ENCODE results near the gene KCNJ6. TPM values are rescaled to one million over a fixed set of nuclear protein-coding genes. Genes with fewer than 3 reads are reported as not detected.
A peak's percentile ranks its signal among the peaks of the same experiment; 100 is the strongest.

Gene KCNJ6
- total RNA-seq, 1 experiment from 2014 or later: not detected

DNA sequence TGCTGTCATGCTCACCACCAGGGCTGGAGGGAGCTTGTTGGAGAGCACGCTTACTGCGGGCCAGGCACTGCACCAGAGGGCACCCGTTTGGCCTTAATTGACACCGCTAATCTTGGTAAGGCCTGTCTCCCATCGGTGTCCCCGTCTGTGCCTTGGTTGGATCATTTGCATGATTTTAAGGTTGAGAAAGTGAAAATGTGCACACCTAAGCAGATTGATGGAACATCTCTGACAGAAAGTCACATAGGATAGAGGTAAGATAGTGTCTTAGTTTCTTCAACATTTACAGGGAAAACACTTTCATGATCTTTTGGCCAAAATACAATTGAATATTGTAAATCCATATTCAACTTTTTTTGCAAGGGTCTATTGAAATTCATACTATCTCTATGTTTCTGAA, 255.5 kb downstream of the KCNJ6 start:
- no peaks in the 10 kb centered on the region for H3K36me3 Mint-ChIP-seq (ENCODE audit: insufficient read depth, unreplicated experiment)
- Histone ChIP-seq H3K4me3 (ENCODE audit: low read depth, low read length) (no peak overlapping the region), H3K27me3 (replicated peaks; ENCODE audit: control insufficient read depth, insufficient read depth, low read length) (no peaks in the 10 kb centered on the region), H3K4me1 (peaks cover 17% of the 10 kb centered on the region), H3K36me3 (ENCODE audit: control insufficient read depth, insufficient read depth, low read length) (no peaks in the 10 kb centered on the region), H3K9me3 (no peaks in the 10 kb centered on the region)
- intact Hi-C loops (cut with micrococcal nuclease; ENCODE audit: unreplicated experiment): no loop called here
- no TSS peak for BruUV-seq (replicated peaks)
- TF ChIP-seq, protein P1, sequence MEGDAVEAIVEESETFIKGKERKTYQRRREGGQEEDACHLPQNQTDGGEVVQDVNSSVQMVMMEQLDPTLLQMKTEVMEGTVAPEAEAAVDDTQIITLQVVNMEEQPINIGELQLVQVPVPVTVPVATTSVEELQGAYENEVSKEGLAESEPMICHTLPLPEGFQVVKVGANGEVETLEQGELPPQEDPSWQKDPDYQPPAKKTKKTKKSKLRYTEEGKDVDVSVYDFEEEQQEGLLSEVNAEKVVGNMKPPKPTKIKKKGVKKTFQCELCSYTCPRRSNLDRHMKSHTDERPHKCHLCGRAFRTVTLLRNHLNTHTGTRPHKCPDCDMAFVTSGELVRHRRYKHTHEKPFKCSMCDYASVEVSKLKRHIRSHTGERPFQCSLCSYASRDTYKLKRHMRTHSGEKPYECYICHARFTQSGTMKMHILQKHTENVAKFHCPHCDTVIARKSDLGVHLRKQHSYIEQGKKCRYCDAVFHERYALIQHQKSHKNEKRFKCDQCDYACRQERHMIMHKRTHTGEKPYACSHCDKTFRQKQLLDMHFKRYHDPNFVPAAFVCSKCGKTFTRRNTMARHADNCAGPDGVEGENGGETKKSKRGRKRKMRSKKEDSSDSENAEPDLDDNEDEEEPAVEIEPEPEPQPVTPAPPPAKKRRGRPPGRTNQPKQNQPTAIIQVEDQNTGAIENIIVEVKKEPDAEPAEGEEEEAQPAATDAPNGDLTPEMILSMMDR (IDR thresholded peaks at IDR 0.05; ENCODE audit: insufficient read depth in 1 of 2, low read depth in 1 of 2, low read length in 1 of 2, severe bottlenecking in 1 of 2, unreplicated experiment in 1 of 2): no peak
- H3K4me3 Mint-ChIP-seq (ENCODE audit: unreplicated experiment): no peak overlapping the region
- CTCF ChIA-PET: no interaction called here
- no peaks in the 10 kb centered on the region for H3K9me3 Mint-ChIP-seq (ENCODE audit: unreplicated experiment)
- no peaks in the 10 kb centered on the region for H3K27me3 Mint-ChIP-seq (ENCODE audit: insufficient read depth, unreplicated experiment)
- no peak for DNase-seq
- H3K27ac Mint-ChIP-seq (ENCODE audit: unreplicated experiment): no peak overlapping the region
- H3K4me1 Mint-ChIP-seq (ENCODE audit: low read depth, unreplicated experiment): peaks cover 13% of the 10 kb centered on the region
- POLR2A ChIA-PET: no interaction called here

DNA sequence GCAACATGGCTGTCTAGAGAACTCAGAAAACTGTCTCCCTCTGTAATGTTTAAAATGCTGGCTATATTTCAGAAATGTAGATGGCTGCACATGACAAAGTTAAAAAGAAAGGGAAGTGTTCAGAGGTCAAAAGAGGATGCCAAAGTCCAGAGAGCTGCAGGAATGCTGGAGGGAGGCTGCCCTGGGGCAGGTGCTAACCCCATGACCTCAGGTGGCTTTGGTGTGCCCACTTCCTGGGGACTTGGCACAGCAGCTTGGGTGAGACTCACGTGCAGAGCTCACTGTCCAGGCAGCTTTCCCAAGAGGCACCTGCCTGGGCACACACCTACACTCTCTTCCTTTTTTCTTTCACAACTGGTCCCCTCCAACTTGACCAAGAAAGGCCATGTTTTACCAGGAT, 256.4 kb downstream of the KCNJ6 start:
- ChIA-PET POLR2A (no interaction called here), CTCF (no interaction called here)
- peak in 1 of 2 experiments; percentile 18 for DNase-seq
- Mint-ChIP-seq H3K27ac (ENCODE audit: unreplicated experiment) (no peak overlapping the region), H3K9me3 (ENCODE audit: unreplicated experiment) (no peaks in the 10 kb centered on the region), H3K4me1 (ENCODE audit: low read depth, unreplicated experiment) (peaks cover 13% of the 10 kb centered on the region), H3K36me3 (ENCODE audit: insufficient read depth, unreplicated experiment) (no peaks in the 10 kb centered on the region), H3K27me3 (ENCODE audit: insufficient read depth, unreplicated experiment) (no peaks in the 10 kb centered on the region), H3K4me3 (ENCODE audit: unreplicated experiment) (no peak overlapping the region)
- no TSS peak for BruUV-seq (replicated peaks)
- H3K27me3 ChIP-seq (replicated peaks; ENCODE audit: control insufficient read depth, insufficient read depth, low read length): no peaks in the 10 kb centered on the region
- H3K9me3 ChIP-seq: no peaks in the 10 kb centered on the region
- H3K4me3 ChIP-seq (ENCODE audit: low read depth, low read length): no peak overlapping the region
- H3K4me1 ChIP-seq: peaks cover 17% of the 10 kb centered on the region
- TF ChIP-seq, protein P1 (IDR thresholded peaks at IDR 0.05; ENCODE audit: insufficient read depth in 1 of 2, low read depth in 1 of 2, low read length in 1 of 2, severe bottlenecking in 1 of 2, unreplicated experiment in 1 of 2): no peak
- intact Hi-C loops (cut with micrococcal nuclease; ENCODE audit: unreplicated experiment): no loop called here
- no peaks in the 10 kb centered on the region for H3K36me3 ChIP-seq (ENCODE audit: control insufficient read depth, insufficient read depth, low read length)

DNA sequence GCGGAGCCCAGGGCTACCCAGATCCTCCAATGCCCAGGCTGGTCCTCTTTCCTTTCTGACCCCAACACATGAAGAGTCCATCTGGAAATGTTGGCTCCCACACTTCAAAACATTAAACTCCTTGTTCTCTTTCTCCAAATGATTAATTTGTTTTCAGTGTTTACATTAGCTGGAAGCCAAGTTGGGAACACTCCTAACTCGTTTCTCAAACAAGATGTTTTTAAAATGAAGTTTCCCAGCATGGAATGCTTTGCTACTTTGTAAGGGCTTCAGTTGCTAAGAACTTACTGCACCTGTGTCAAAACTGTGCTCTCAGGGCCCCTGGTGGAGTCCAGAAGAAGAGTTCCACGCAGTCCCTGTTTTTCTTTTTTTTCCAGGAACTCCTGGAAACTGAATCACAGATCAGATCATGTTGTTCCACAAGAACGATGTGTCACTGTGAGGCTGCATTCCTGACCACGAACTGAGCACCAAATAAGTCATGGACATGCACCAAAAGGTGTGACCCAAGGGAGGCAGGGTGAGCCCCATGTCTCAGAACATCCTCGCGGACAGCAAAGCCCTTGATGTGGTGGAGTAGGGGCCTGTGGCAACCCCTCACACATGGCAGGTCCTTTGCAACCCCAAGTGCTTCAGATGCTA, 257.3 kb downstream of the KCNJ6 start:
- ChIA-PET POLR2A (no interaction called here), CTCF (no interaction called here)
- Mint-ChIP-seq H3K36me3 (ENCODE audit: insufficient read depth, unreplicated experiment) (no peaks in the 10 kb centered on the region), H3K27ac (ENCODE audit: unreplicated experiment) (no peak overlapping the region), H3K9me3 (ENCODE audit: unreplicated experiment) (no peaks in the 10 kb centered on the region), H3K4me3 (ENCODE audit: unreplicated experiment) (no peak overlapping the region), H3K4me1 (ENCODE audit: low read depth, unreplicated experiment) (peaks cover 13% of the 10 kb centered on the region), H3K27me3 (ENCODE audit: insufficient read depth, unreplicated experiment) (no peaks in the 10 kb centered on the region)
- BruUV-seq (replicated peaks): no TSS peak
- TF ChIP-seq, protein P1 (IDR thresholded peaks at IDR 0.05; ENCODE audit: insufficient read depth in 1 of 2, low read depth in 1 of 2, low read length in 1 of 2, severe bottlenecking in 1 of 2, unreplicated experiment in 1 of 2): no peak
- Histone ChIP-seq H3K27me3 (replicated peaks; ENCODE audit: control insufficient read depth, insufficient read depth, low read length) (no peaks in the 10 kb centered on the region), H3K4me1 (peaks cover 17% of the 10 kb centered on the region), H3K36me3 (ENCODE audit: control insufficient read depth, insufficient read depth, low read length) (no peaks in the 10 kb centered on the region), H3K4me3 (ENCODE audit: low read depth, low read length) (no peak overlapping the region), H3K9me3 (no peaks in the 10 kb centered on the region)
- no peak for DNase-seq
- intact Hi-C loops (cut with micrococcal nuclease; ENCODE audit: unreplicated experiment): no loop called here

Data from Caco-2 (cell line).